Liver (tissue), 9 donors: Measurements from ENCODE around the gene IRAK1. TPM values are rescaled to one million over a fixed set of nuclear protein-coding genes. Genes with fewer than 3 reads are reported as not detected.

Experiments
- DNase-seq: peaks from one replicate; pipeline ENCODE4 v3.0.0-alpha.2; 2017; ENCODE audit warnings: low spot score
- H3K27ac ChIP-seq, 2 donors: one replicate each; pipeline ENCODE4 v1.7.0; 2013; ENCODE audit warnings: inconsistent platforms in 2 of 2, low read length in 2 of 2, control low read depth in 1 of 2, low read depth in 1 of 2, mild to moderate bottlenecking in 1 of 2
- H3K27me3 ChIP-seq, 4 donors: one replicate each; pipeline versions ENCODE4 v1.6.1 to v1.7.0; 2013; ENCODE audit warnings: low read length in 3 of 4, inconsistent platforms in 1 of 4, mild to moderate bottlenecking in 1 of 4, moderate library complexity in 1 of 4; ENCODE audit not compliant: control insufficient read depth in 4 of 4, insufficient read depth in 4 of 4
- H3K36me3 ChIP-seq, 4 donors: one replicate each; pipeline versions ENCODE4 v1.6.1 to v1.7.0; 2013; ENCODE audit warnings: low read length in 3 of 4, mild to moderate bottlenecking in 3 of 4, low read depth in 1 of 4, moderate library complexity in 1 of 4; ENCODE audit not compliant: control insufficient read depth in 4 of 4, insufficient read depth in 3 of 4
- H3K4me1 ChIP-seq, 4 donors: one replicate each; pipeline versions ENCODE4 v1.6.1 to v1.7.0; 2013; ENCODE audit warnings: low read length in 3 of 4, mild to moderate bottlenecking in 3 of 4, moderate library complexity in 1 of 4; ENCODE audit not compliant: control insufficient read depth in 4 of 4, insufficient read depth in 4 of 4
- H3K4me3 ChIP-seq, 3 donors: one replicate each; pipeline versions ENCODE4 v1.6.1 to v1.7.0; 2013; ENCODE audit warnings: low read length in 3 of 3, control low read depth in 1 of 3, low read depth in 1 of 3, mild to moderate bottlenecking in 1 of 3
- H3K9ac ChIP-seq, 2 donors: one replicate each; pipeline ENCODE4 v1.7.0; 2013; ENCODE audit warnings: low read length in 2 of 2, mild to moderate bottlenecking in 2 of 2, moderate library complexity in 2 of 2, control low read depth in 1 of 2, low read depth in 1 of 2
- H3K9me3 ChIP-seq, 4 donors: one replicate each; pipeline versions ENCODE4 v1.6.1 to v1.7.0; 2013; ENCODE audit warnings: low read length in 3 of 4; ENCODE audit not compliant: control insufficient read depth in 4 of 4
- EGR1 ChIP-seq, 2 donors: IDR thresholded peaks; 2 replicates each; pipeline ENCODE4 v1.6.1; 2016 to 2018; ENCODE audit warnings: antibody characterized with exemption in 2 of 2, low read depth in 2 of 2
- FOXA1 ChIP-seq: IDR thresholded peaks from 2 replicates; pipeline ENCODE4 v1.6.1; 2016; ENCODE audit warnings: antibody characterized with exemption
- FOXA2 ChIP-seq: IDR thresholded peaks from 2 replicates; pipeline ENCODE4 v1.6.1; 2016; ENCODE audit warnings: antibody characterized with exemption
- GABPA ChIP-seq, 2 donors: IDR thresholded peaks in 1 of 2; conservative IDR thresholded peaks in 1 of 2; 2 replicates each; pipeline ENCODE4 v1.6.1; 2016; ENCODE audit warnings: antibody characterized with exemption in 2 of 2, mild to moderate bottlenecking in 1 of 2, moderate library complexity in 1 of 2
- HNF4A ChIP-seq, 2 donors: conservative IDR thresholded peaks; 2 replicates each; pipeline ENCODE4 v1.6.1; 2016; ENCODE audit warnings: antibody characterized with exemption in 2 of 2, mild to moderate bottlenecking in 2 of 2
- HNF4G ChIP-seq: IDR thresholded peaks from 2 replicates; pipeline ENCODE4 v1.6.1; 2016; ENCODE audit warnings: antibody characterized with exemption
- JUND ChIP-seq, 2 donors: IDR thresholded peaks; 2 replicates each; pipeline ENCODE4 v1.6.1; 2016; ENCODE audit warnings: antibody characterized with exemption in 2 of 2
- NR2F2 ChIP-seq: IDR thresholded peaks from 2 replicates; pipeline ENCODE4 v1.6.1; 2016; ENCODE audit warnings: antibody characterized with exemption
- RAD21 ChIP-seq, 2 donors: IDR thresholded peaks; 2 replicates each; pipeline ENCODE4 v1.6.1; 2016; ENCODE audit warnings: antibody characterized with exemption in 2 of 2, mild to moderate bottlenecking in 2 of 2
- RXRA ChIP-seq, 2 donors: IDR thresholded peaks; 2 replicates each; pipeline ENCODE4 v1.6.1; 2017 to 2018; ENCODE audit warnings: antibody characterized with exemption in 2 of 2, mild to moderate bottlenecking in 1 of 2
- SP1 ChIP-seq: IDR thresholded peaks from 2 replicates; pipeline ENCODE4 v1.6.1; 2018; ENCODE audit warnings: antibody characterized with exemption, mild to moderate bottlenecking
- TAF1 ChIP-seq: conservative IDR thresholded peaks from 2 replicates; pipeline ENCODE4 v1.6.1; 2016; ENCODE audit warnings: antibody characterized with exemption, mild to moderate bottlenecking
- YY1 ChIP-seq: IDR thresholded peaks from 2 replicates; pipeline ENCODE4 v1.6.1; 2016; ENCODE audit warnings: antibody characterized with exemption, mild to moderate bottlenecking
- whole genome bisulfite sequencing: extraction: QIAGEN DNeasy Blood & Tissue Kit; methylation state at CpG from one replicate; pipeline ENCODE4 v1.1.7; 2013; 5-methylcytosine and 5-hydroxymethylcytosine counted together
- polyA plus RNA-seq, 2 donors: library from polyadenylated mRNA; stranded (reverse) in 1 of 2; unstranded in 1 of 2; fragments of 200-250 nt in 1 of 2; fragments of >200 nt in 1 of 2; fragmentation: Nextera tagmentation in 1 of 2; extraction: Ambion mirVana in 1 of 2; gene quantifications; one replicate each; pipeline versions ENCODE4 v1.2.1 to v1.2.3, GENCODE V29; 2013 to 2015
- total RNA-seq, 2 donors: library from RNA; depleted of rRNA; stranded (reverse); fragments of >200 nt; gene quantifications; one replicate each; pipeline ENCODE4 v1.2.3, GENCODE V29; 2014
- TF ChIP-seq, protein P1 (sequence below): fragments of 150-350 bp; IDR thresholded peaks from 2 replicates; pipeline ENCODE4 v1.5.1; 2017; ENCODE audit warnings: improper control_type of control experiment, low read depth, low read length; ENCODE audit not compliant: missing input control
- TF ChIP-seq, protein P2 (sequence below): IDR thresholded peaks from 2 replicates; pipeline ENCODE4 v1.6.1; 2016; ENCODE audit warnings: antibody characterized with exemption
- TF ChIP-seq, protein P3 (sequence below): IDR thresholded peaks from 2 replicates; pipeline ENCODE4 v1.6.1; 2016; ENCODE audit warnings: antibody characterized with exemption
- TF ChIP-seq, protein P4 (sequence below): IDR thresholded peaks from 2 replicates; pipeline ENCODE4 v1.6.1; 2016; ENCODE audit warnings: antibody characterized with exemption
- TF ChIP-seq, protein P5 (sequence below): IDR thresholded peaks from 2 replicates; pipeline ENCODE4 v1.6.1; 2016; ENCODE audit warnings: antibody characterized with exemption, mild to moderate bottlenecking
- donor health status: healthy.
- donor health status: healthy.
- donor health status: healthy.
- donor health status: healthy.
- donor health status: healthy.

IRAK1 gene
- total and polyA plus RNA-seq, 4 donors, result 17.6 to 55.8 (median 27.4) TPM

DNA sequence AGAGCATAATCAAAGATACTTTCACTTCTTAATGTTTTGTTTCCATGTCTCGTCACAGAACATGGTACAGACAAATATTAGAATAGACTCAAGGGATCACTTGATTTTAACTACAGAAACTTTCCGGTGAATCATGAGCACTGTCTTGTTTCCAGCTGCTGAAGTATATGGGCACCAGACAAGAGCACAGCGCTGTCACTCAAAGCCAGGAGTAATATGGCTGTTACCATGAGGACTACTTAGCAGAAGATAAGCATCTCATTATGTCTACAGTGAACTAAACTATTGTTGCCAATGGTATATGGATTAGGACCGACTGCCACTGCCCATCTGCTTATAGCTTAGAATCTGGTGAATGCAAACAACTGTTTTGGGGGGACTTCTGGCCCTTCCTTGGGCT, 43.5 kb upstream of the IRAK1 start:
- Histone ChIP-seq H3K27ac (no peak overlapping the region), H3K4me3 (no peak overlapping the region), H3K36me3 (peaks cover 0 to 2% (median 0%) of the 10 kb centered on the region in 4 donors), H3K4me1 (peaks cover 0 to 3% (median 1%) of the 10 kb centered on the region in 4 donors), H3K9ac (no peak overlapping the region), H3K9me3 (no peaks in the 10 kb centered on the region), H3K27me3 (peaks cover 0 to 3% (median 0%) of the 10 kb centered on the region in 4 donors)
- TF ChIP-seq, protein P1, sequence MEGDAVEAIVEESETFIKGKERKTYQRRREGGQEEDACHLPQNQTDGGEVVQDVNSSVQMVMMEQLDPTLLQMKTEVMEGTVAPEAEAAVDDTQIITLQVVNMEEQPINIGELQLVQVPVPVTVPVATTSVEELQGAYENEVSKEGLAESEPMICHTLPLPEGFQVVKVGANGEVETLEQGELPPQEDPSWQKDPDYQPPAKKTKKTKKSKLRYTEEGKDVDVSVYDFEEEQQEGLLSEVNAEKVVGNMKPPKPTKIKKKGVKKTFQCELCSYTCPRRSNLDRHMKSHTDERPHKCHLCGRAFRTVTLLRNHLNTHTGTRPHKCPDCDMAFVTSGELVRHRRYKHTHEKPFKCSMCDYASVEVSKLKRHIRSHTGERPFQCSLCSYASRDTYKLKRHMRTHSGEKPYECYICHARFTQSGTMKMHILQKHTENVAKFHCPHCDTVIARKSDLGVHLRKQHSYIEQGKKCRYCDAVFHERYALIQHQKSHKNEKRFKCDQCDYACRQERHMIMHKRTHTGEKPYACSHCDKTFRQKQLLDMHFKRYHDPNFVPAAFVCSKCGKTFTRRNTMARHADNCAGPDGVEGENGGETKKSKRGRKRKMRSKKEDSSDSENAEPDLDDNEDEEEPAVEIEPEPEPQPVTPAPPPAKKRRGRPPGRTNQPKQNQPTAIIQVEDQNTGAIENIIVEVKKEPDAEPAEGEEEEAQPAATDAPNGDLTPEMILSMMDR, result no peak
- TF ChIP-seq, protein P2, sequence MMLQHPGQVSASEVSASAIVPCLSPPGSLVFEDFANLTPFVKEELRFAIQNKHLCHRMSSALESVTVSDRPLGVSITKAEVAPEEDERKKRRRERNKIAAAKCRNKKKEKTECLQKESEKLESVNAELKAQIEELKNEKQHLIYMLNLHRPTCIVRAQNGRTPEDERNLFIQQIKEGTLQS, result no peak
- no peak for TF ChIP-seq EGR1 (IDR thresholded peaks at IDR 0.05; ENCODE audit: low read depth in 2 of 2)
- TF ChIP-seq SP1, result no peak
- no peak for TF ChIP-seq GABPA (IDR thresholded peaks at IDR 0.05 in 1 of 2, conservative IDR thresholded peaks at IDR 0.05 in 1 of 2)
- TF ChIP-seq HNF4G, result no peak
- no peak for TF ChIP-seq RXRA (IDR thresholded peaks at IDR 0.05)
- TF ChIP-seq FOXA2, result no peak
- TF ChIP-seq, protein P3, sequence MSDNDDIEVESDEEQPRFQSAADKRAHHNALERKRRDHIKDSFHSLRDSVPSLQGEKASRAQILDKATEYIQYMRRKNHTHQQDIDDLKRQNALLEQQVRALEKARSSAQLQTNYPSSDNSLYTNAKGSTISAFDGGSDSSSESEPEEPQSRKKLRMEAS, result no peak
- no peak for TF ChIP-seq TAF1
- TF ChIP-seq NR2F2, result no peak
- TF ChIP-seq JUND (IDR thresholded peaks at IDR 0.05), result no peak
- DNase-seq, result no peak
- 84% methylated on average over 4 of the region's 4 CpGs for WGBS

DNA sequence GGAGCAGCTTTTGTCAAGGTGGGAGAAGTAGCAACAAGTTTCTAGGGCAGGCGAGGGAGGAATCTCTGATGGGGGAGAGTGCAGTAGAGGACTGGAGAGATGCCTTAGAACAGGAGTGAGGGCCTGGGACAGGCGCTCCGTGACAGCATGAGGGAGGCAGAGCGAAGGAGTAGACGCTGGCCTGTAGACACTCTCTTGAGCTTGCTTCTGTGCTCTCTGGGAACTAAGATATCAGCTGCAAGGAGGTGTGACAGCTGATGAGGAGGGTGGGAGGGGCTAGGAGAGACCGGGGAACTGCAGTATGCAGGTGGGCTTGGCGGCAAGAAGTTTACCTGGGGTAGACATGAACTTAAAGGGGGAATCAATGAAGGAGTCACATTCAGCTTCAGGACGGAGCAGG, 42.1 kb upstream of the IRAK1 start:
- WGBS, result 92% methylated on average over 8 of the region's 8 CpGs
- Histone ChIP-seq H3K27me3 (peaks cover 0 to 3% (median 0%) of the 10 kb centered on the region in 4 donors), H3K9ac (no peak overlapping the region), H3K4me1 (peaks cover 4 to 15% (median 9%) of the 10 kb centered on the region in 4 donors), H3K4me3 (no peak overlapping the region), H3K9me3 (no peaks in the 10 kb centered on the region), H3K27ac (no peak overlapping the region), H3K36me3 (peaks cover 0 to 5% (median under 1%) of the 10 kb centered on the region in 4 donors)
- DNase-seq, result no peak
- no peak for TF ChIP-seq NR2F2
- TF ChIP-seq HNF4G, result no peak
- TF ChIP-seq, protein P4, sequence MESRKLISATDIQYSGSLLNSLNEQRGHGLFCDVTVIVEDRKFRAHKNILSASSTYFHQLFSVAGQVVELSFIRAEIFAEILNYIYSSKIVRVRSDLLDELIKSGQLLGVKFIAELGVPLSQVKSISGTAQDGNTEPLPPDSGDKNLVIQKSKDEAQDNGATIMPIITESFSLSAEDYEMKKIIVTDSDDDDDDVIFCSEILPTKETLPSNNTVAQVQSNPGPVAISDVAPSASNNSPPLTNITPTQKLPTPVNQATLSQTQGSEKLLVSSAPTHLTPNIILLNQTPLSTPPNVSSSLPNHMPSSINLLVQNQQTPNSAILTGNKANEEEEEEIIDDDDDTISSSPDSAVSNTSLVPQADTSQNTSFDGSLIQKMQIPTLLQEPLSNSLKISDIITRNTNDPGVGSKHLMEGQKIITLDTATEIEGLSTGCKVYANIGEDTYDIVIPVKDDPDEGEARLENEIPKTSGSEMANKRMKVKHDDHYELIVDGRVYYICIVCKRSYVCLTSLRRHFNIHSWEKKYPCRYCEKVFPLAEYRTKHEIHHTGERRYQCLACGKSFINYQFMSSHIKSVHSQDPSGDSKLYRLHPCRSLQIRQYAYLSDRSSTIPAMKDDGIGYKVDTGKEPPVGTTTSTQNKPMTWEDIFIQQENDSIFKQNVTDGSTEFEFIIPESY, result no peak
- no peak for TF ChIP-seq HNF4A (conservative IDR thresholded peaks at IDR 0.05)
- no peak for TF ChIP-seq FOXA1
- TF ChIP-seq, protein P3, result no peak
- no peak for TF ChIP-seq RAD21 (IDR thresholded peaks at IDR 0.05)
- TF ChIP-seq FOXA2, result no peak
- TF ChIP-seq, protein P5, sequence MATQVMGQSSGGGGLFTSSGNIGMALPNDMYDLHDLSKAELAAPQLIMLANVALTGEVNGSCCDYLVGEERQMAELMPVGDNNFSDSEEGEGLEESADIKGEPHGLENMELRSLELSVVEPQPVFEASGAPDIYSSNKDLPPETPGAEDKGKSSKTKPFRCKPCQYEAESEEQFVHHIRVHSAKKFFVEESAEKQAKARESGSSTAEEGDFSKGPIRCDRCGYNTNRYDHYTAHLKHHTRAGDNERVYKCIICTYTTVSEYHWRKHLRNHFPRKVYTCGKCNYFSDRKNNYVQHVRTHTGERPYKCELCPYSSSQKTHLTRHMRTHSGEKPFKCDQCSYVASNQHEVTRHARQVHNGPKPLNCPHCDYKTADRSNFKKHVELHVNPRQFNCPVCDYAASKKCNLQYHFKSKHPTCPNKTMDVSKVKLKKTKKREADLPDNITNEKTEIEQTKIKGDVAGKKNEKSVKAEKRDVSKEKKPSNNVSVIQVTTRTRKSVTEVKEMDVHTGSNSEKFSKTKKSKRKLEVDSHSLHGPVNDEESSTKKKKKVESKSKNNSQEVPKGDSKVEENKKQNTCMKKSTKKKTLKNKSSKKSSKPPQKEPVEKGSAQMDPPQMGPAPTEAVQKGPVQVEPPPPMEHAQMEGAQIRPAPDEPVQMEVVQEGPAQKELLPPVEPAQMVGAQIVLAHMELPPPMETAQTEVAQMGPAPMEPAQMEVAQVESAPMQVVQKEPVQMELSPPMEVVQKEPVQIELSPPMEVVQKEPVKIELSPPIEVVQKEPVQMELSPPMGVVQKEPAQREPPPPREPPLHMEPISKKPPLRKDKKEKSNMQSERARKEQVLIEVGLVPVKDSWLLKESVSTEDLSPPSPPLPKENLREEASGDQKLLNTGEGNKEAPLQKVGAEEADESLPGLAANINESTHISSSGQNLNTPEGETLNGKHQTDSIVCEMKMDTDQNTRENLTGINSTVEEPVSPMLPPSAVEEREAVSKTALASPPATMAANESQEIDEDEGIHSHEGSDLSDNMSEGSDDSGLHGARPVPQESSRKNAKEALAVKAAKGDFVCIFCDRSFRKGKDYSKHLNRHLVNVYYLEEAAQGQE, result no peak
- TF ChIP-seq, protein P1, result no peak
- no peak for TF ChIP-seq EGR1 (IDR thresholded peaks at IDR 0.05; ENCODE audit: low read depth in 2 of 2)
- no peak for TF ChIP-seq SP1
- no peak for TF ChIP-seq YY1
- TF ChIP-seq, protein P2, result no peak
- TF ChIP-seq TAF1, result no peak
- TF ChIP-seq RXRA (IDR thresholded peaks at IDR 0.05), result no peak
- no peak for TF ChIP-seq GABPA (IDR thresholded peaks at IDR 0.05 in 1 of 2, conservative IDR thresholded peaks at IDR 0.05 in 1 of 2)
- no peak for TF ChIP-seq JUND (IDR thresholded peaks at IDR 0.05)
